Kasumi-1 (cell line): ENCODE data around the gene MCM3AP.
A peak's percentile ranks its signal among the peaks of the same experiment; 100 is the strongest.

Source experiments
- DNase-seq, 2 experiments: peaks; one replicate each; lab custom pipeline; 2025; lab: John Stamatoyannopoulos, UW

The MCM3AP gene

DNA sequence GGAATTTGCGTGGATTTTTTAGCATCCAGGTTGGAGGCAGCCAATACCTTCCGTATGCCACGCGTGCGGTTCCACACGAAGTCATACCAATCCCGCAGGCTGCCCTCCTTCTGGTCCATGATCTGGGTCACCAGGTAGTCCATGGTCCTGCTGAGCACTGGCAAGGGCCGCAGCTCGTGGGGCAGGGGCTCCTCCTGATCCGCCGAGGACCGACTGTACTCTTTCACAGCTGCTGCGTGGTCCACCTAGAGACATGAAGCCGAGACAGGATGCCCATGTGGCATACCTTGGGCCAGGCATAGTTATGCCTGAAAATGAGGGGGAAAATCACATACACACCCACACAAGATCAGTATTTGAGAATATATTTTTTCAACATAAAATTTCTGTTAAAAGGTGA lies 12.1 kb downstream of the MCM3AP start:
- no peak for DNase-seq

DNA sequence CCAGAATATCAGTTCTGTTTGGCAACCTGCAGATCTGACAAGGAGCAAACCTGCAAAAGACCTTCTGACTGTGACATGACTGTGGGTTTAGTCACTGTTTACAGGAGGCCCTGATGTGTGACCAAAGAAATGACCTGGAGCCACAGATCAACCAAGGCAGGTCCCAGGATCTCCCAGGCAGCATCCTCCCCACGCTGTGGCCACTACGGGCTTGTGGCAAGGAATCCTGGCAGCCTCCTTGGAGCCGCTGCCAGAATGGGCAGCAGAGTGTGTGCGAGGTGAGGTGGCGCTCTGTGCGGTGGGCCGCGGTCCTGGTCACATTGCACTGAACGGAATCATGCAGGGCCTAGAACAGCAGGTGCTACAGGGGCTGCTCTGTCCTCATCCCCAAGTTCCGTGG lies 15.9 kb downstream of the MCM3AP start:
- DNase-seq = no peak

DNA sequence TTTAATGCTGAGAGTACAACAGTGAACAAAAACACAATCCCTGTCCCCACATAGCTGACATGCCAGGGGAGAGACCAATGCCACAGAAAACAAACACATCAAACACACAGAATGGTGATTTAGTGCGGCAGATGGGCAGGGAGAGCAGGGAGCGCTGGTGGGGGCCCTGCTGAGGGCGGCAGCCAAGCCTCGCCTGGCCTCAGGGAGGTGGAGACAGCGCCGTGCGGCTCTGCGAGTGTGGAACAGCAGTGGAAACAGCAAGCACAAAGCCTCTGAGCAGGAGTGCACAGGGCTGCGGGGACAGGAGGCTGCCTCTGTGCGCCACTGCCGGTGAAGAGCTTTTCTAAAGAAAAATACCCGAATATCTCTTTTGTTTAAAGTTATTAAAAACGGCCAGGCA lies 17.0 kb downstream of the MCM3AP start:
- DNase-seq = no peak

DNA sequence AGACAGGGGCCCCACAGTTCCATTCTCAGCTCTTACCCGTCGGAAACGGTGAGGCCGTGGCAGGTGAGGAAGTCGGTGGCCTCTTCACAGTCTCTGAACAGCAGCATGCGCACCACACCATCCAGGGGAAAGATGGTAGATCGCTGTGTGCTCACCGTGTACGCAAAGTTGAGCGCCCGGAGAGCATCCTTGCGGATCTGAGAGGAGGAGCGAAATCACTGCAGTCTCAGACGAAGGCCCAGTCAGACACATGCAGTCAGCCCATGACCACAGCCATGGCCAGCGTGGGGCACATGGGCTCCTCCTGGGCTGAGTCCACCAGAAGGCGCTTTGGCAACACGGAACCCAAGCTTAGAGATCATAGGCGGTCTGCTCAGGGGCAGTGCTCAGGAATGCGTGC lies 18.5 kb downstream of the MCM3AP start:
- no peak for DNase-seq

DNA sequence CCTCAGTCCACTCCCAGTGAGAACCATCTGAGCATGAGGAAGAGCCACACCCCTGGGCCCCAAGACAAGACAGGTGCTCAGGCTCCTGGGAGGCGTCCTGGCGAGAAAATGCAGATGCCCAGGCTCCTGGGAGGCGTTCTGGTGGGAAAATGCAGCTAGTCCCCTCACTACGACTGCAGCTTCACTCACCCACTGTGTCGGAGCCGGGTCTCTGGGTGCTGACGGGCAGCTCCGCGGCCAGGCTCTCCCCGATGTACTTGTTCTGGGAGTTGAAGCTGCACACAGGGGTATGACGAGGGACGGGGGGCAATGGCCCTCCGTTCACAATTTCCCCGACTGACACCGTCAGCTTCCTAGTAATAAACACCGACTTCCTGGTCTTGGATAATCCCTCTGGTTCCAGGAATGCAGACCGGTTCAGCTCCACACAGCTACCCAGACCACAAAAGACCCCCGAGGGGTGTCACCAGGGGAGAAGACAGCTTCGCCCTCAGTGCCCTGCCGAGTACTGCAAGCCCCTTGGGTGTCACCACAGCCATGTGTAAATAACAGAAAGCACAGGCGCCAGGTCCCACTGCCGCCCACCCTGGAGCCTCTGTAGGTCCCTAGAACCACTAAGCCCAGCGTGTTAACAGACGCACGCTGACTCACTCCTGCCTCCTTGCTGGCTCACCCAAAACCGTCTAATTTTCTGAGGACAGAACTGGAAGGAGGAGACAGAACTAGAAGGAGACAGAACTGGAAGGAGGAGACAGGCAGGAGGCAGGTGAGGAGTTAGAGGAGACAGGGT lies 19.5 kb downstream of the MCM3AP start:
- DNase-seq = no peak

DNA sequence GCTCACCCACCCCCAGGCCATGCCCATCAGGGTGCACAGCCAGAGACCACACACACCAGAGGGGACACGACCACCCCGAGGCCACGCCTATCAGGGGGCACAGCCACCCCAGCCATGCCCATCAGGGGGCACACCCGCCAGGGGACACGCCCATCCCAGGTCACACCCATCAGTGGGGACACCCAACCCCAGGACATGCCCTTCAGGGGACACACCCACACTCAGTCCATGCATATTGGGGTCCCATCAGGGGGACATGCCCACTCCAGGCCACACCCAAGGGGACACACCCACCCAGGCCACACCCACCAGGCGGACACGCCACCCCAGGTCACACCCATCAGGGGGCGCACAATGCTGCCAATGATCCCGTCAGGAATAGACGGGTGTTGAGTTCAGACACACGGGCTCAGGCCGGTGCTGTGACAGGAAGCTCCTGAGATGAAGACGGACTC lies 20.7 kb downstream of the MCM3AP start:
- DNase-seq = no peak

DNA sequence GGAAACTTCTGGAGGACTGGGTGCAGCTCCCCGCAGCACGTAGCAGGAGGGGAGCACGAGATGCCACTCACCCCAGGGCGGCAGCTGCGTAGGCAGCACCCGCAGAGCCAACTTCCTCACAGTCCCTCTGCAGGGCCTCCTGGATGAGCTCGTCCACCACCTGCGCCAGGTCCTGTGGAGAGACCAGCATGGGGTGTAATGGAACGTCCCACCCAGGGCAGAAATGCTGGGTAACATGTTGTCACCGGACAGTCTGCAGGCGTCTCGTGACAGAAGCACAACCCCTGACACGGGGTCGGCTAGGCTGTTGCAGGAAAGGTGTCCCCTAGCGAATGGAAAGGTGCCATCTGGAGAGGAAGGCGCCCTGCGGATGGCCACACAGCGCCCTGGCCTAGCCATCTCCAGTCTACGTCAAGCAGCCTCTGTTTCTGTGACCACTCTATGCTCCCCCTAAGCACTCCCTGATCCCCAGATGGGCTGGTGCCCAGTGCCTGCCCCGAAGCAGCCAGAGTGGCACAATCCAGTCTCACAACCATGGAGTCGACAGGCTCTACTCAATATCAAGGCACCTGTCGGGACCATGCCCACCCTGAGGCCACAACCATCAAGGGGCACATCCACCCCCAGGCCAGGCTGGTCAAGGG lies 21.2 kb downstream of the MCM3AP start:
- no peak for DNase-seq

DNA sequence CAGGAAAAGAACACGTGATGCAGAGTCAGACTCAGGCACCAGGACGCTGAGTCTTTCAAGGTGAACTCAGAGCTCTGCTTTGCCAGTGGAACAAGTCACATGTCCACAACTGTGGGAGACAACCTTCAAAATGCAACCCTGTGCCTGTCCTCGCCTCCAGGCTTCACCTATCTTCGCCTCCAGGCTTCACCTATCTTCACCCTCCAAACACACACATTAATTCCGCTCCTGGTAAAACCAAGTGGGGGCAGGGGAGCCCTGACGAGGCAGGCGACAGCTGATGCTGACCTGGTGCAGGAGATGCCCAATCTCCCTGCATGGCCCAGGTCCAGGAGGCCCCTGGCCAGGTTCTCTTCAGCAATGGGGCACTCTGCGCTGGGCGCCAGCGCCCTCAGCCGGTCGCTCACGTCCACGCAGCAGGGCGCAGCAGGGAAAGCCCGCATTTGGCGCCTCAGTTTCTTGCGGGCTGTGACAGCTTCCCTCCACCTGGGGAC lies 28.9 kb downstream of the MCM3AP start:
- no peak for DNase-seq

DNA sequence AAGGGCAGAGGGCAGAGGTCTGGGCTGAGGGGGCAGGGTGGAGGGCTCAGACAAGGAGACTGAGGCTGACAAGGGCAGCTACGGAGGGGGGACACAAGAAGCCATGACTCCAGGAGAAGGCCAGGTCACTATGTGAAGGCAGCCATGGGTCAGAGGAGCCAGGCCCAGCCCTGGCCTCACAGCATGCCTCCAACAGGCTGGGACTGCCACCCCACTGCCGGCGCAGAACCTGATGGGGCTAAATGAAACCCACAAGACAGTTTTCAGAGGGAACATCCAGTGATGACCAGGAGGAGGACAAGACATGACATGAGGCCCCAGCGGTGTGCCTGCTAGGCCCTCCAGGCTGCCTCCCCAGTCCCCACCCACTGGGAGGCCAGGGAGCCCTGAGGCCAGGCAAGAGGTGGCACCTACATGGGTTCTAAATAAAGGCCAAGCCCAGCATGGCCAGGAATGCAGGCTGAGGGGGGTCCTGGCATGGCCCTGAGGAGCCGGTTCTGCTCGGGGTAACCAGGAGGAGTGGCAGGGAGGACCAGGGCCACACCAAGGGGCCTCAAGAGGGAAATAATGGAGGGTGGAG lies 29.6 kb downstream of the MCM3AP start:
- DNase-seq = no peak

DNA sequence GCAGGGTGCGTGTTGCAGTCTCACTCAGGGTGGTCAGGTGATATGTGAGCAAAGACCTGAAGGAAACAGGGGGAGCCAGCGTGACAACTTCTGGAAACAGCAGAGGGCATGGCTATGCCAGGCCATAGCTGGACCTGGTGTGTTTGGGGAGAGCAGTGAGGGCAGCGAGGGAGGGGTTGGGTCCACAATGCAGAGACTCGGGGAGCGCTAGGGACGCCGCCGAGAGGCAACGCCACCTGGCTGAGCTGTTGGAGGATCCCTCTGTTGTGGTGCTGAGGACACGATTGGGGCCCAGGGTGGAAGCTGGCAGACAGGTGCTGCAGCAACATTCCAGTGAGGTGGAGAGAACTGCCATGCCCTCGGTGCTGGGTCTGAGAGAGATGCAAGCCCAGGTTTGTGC lies 30.2 kb downstream of the MCM3AP start:
- DNase-seq = no peak

DNA sequence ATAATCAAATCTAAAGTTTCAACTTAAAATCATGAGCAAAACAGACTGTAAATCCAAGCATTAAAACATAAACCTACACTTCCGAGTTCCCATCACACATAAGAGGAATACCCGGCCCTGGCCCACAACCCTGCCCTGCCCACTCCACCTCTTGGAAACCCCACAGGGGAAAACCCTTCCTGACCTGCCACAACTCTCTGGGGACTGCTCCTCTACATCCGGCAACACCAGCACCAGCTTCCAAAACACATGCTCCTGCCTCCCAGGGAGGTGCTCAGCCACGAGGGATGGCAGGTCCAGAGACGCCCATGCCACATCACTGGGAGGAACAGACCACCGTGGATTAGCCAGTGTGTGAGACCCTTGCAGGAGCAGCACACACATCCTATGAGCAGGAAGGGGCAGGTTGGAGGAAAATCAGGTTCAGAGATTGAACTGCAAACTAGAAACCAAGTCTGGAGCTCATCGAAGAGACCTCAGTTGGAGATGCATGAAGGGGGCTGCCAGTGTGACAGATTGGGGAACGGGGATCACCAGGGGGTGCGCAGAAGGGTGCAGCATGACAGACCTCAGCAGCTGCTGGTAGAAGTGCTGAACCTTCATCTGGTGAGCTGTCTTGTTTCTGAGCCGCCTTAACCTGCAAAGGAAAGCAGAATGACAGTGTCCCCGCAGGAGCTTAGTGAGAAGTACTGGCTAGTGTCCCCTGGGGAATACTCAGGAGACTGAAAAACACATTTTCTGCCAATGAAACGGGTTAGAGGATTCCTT lies 31.0 kb downstream of the MCM3AP start:
- no peak for DNase-seq

DNA sequence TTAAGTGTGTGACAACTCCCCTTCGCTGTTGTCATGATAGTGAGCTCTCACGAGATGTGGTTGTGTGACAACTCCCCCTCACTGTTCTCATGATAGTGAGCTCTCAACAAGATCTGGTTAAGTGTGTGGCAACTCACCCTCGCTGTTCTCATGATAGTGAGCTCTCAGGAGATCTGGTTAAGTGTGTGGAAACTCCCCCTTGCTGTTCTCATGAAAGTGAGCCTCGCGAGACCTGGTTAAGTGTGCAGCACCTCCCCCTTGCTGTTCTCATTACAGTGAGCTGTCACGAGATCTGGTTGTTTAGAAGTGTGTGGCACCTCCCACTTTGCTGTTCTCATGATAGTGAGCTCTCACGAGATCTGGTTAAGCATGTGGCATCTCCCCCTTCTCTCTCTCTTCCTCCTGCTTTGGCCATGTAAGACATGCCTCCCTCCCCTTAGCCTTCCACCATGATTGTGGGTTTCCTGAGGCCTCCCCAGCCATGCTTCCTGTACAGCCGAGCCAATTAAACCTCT lies 31.7 kb downstream of the MCM3AP start:
- peak; percentile 75 to 85 for DNase-seq

DNA sequence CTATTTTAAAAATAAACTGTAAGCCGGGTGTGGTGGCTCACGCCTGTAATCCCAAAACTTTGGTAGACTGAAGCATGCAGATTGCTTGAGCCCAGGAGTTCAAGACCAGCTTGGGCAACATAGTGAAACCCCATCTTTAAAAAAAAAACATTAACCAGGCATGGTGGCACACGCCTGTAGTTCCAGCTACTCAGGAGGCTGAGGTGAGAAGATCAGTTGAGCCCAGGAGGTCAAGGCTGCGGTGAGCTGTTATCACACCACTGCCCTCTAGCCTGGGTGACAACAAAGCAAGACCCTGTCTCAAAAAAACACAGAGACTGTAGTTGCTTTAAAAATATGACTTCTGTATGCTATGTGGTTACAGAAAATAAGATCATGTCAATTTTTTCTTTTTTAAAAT lies 32.6 kb downstream of the MCM3AP start:
- DNase-seq = no peak

DNA sequence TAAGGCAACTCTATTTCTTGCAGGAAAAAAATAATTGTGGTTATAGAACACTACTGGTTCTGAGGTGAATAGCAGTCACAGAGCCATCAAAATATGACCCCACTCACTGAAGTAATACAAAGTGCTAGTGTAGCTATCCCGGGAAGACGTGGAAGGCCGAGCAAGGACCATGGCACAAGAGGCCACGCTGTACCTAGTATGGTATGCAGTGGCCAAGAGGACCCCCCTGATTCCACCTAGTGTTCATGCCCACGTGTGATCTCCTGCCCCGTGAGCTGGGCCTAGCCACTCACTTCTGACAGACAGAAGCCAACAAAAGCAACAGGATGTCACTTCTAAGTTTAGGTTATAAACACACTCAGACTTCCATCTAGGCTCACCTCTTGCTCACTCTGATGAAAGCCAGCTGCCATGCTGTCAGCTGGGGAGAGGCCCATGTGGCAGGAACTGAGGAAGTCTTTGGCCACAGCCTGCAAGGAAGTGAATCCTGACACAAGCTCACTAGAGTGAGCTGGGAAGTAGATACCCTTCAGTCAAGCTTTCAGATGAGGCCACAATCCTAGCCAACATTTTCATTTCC lies 35.2 kb downstream of the MCM3AP start:
- DNase-seq = peak; percentile 29

DNA sequence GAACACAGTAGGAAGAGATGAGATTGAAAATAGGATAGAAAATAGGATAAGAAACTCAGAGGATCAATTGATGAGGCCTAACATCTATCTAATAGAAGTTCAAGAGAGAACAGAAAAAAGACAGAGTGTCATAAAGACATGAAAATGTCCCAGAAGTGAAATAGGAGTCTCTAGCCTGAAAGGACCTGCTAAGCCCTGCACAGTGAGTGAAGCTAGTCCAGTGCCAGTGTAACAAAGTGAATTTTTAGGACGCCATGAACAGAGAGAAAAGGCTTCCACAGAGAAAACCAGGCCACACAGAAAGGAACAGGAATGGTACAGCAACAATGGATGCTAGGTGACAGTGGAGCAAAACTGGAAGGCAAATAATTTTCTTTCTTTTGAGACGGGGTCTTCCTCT lies 36.6 kb downstream of the MCM3AP start:
- DNase-seq = no peak

DNA sequence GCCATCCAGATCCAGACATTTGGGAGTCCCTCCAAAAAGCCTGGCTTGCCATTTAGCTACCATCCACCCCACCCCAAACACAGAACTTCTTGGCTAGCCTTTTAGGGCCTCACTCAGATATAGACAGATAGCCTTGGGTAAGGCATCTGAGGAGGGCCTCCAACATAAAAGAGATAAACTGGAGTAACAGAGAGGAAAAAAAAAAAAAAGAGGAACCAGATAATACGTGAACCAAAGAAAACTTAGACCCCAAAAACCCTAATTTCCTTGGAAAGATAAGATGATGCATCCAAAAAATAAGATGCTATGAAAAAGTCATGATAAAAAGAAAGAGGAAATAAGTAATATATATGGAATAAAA lies 37.0 kb downstream of the MCM3AP start:
- DNase-seq = no peak

DNA sequence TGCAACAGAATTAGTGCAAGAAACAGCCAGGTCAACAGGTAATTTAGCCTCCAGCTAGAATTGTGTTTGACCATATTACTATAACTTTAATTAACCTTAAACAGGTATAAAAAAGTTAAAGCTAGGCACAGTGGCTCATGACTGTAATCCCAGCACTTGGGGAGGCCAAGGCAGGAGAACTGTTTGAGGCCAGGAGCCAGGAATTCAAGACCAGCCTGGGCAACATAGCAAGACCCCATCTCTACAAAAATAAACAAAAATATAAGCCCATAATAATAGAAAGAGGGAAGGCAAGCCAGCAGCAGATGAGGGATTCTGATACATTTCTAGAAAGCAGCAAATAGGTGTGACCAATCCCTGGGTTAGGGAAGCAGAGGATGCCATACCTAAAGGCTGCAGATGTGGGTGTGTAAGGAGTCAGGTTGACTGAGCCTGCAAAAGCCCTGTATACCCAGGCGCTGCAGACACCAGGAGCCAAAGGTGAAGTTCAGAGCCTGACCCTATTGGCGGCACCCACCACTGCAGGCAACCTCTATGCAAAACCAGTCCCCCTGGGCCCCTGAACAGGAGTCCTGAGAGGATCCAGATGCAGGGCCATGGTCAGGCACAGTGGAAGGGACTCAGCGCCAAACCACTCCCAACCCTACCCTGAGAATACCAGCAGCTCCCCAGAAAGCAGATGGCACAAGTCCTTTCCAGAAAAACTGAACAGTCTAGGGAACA lies 37.6 kb downstream of the MCM3AP start:
- no peak for DNase-seq

DNA sequence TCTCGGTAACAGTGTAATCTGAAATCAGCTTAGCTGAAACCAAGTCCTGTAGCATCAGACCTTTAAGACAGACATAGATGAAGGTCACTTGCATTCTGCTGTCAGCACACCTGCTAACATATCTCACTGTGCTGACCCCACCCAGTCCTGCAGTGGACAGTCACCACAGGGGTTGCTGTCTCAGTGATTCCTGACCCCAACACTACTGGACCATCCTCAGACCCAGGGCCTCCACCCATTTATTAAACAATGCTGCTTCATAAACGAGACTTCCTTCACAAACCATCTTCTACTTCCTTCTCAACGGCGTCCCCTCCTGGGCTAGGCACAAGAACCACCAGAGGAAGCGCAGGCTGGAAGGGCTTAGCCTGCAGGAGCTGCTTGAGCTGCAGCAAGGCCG lies 39.1 kb downstream of the MCM3AP start:
- DNase-seq = no peak

DNA sequence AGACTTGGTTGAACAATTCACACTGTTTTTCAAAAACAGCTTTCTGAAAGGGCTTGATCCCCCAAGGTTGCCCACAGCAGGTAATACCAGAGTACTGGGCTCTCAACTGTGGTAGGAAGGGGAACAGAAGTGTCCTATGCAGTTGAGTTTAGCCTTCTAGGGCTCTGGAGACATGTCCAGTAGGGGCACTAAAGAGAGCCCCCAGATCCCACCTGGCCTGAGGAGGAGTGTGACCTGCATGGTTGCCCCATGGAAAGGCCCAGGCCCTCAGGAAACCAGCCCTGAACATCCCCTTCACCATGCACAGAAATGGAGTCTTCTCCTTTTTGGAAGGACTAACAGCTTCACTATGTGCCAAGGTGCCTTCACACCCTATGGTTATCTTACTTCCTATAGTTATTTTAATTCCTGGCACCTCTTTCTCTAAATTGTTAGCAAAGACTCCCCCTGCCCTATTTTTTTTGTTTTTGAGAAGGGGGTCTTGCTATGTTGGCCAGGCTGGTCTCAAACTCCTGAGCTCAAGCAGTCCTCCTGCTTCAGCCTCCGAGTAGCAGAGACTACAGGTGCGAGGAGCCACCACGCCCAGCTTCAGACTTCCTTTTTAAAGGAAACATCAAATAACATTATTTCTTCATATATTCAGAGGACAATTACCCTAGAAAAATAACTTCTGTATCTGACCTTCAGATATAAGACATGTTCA lies 40.0 kb downstream of the MCM3AP start:
- no peak for DNase-seq

DNA sequence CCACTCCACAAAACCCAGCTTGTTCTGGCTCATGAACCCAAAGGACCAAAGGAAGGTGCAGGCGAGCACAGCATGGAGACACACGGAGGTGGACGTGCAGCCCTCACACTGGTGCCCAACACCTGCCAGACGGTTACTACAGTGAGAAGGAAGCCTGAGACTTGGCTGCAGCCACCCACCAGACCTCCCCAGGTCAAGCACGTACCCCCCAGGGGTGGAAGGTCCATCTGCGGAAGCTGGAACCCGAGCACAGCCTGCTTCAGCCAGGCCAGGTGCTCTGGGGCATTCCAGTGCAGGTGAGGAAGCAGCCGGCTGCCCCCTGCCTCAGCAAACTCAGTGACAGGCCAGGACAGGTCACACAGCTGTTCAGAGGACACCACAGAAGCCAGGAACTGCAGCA lies 40.8 kb downstream of the MCM3AP start:
- DNase-seq = no peak

DNA sequence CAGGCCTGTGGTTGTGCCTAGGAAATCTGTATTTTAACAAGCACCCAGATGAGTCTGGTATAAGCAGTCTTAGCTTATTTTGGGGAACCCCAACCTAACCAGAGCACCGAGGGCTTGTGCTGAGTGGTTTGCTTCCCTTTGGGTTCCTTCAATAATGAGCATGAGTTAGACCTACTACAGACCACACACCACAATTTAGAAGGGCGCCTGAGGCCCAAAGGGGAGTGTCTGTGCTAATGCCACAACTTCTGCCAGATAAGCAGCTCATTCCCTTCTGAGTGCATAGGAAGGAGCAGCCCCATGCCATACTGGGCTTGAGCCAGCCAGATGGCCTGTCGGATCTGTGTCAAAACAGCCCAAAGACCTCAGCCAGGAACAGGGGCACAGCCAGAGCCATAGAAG lies 41.5 kb downstream of the MCM3AP start:
- no peak for DNase-seq
